ENCODE data around the gene PRUNE2. TPM values are rescaled to one million over a fixed set of nuclear protein-coding genes. Genes with fewer than 3 reads are reported as not detected.
A peak's percentile ranks its signal among the peaks of the same experiment; 100 is the strongest.
"Not testable (repeated sequence)": the region's sequence is repeated elsewhere in the genome, so short reads cannot be mapped to it uniquely, and the experiment has no call there.

The PRUNE2 gene
- total RNA-seq, 1 experiment from 2014 or later = 0.59 TPM

DNA sequence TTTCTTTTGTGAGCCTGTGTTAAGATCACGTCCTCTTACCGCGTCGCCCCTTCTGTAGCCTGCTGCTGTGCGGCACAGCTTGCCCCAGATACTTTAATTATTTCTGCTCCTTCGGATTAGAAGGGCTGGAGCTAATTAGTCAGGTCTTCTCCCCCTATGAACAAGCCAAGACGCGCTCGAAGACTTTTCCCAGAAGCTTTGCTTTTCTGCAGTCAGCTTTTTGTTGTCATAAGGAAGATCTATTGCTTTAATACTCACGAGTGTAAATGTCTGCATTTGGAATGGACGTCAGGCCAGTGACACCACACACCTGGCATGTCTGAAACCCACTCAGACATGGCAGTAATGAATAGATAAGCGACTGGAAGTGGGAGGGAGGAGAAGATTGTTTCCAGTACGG, 37.0 kb downstream of the PRUNE2 start:
- DNase-seq (ENCODE audit: low read depth) = no peak

DNA sequence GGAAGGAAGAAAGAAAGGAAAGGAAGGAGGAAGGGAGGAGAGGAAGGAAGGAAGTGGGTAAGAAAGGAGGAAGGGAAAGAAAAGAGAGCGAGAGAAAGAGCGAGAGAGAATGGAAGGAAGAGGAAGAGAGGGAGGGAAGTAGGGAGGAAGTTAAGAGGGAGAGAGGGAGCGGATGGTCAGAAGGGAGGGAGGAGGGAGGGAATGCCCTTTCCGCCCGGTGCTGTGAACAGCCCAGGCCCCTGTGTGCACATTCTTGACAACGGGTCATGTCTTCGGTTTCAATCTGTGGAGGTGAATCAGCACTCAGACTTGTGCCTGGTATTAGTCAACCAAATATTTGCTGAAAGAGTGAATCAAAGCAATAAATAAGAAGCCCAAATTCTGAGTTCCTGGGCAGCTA, 39.2 kb downstream of the PRUNE2 start:
- peak; percentile 92 for DNase-seq (ENCODE audit: low read depth)

DNA sequence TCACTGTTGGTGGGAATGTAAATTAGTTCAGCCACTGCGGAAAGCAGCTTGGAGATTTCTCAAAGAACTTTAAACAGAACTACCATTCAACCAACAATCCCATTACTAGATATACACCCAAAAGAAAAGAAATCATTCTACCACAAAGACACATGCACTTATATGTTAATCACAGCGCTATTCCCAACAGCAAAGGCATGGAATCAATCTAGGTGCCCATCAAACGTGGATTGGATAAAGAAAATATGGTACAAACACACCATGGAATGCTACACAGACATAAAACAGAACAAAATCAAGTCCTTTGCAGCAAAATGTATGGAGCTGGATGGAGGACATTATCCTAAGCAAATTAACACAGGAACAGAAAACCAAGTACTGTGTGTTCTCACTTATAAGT, 42.1 kb downstream of the PRUNE2 start:
- no peak for DNase-seq (ENCODE audit: low read depth)

DNA sequence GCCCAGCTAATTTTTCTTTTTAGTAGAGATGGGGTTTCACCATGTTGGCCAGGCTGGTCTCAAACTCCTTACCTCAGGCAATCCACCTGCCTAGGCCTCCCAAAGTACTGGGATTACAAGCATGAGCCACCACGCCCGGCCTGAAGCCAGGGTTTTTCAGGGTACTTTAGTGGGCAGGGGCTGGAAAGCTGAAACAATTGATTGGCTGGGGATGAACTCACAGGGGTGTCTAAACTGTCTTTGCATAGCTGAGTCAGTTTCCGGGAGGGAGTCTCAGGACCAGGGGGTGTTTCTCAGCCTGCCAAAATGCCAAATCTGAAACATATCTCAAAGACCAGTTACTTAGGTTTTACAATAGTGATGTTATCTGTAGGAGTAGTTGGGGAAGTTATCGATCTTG, 46.1 kb downstream of the PRUNE2 start:
- DNase-seq (ENCODE audit: low read depth) = peak; percentile 56

DNA sequence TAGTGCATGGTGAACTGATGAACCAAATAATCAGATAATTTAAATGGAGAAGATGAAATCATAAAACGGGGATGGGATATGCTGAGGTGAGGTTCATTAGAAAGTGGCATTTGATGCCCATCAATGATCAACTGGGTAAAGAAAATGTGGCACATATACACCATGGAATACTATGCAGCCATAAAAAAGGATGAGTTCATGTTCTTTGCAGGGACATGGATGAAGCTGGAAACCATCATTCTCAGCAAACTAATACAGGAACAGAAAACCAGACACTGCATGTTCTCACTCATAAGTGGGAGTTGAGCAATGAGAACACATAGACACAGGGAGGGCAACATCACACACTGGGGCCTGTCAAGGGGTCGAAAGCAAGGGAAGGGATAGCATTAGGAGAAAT, 47.7 kb downstream of the PRUNE2 start:
- DNase-seq (ENCODE audit: low read depth) = not testable (repeated sequence)

DNA sequence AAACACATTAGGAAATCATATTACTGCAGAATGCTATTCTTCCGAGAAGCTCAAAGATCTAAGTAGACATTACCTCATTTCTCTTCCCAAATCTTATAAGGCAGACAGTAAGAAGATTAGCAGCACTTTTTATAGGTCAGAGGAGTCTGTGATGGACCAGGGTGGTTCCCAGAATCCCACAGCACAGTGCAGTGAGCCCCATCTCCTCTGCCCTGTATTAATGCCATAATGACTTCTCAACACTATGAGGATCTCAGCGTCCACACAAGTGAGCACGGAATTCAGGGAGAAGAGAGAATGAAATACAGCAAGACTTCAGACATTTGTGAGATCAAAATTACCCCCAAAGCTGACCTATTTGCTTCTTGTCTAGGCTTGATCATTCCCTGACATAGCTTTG, 49.9 kb downstream of the PRUNE2 start:
- no peak for DNase-seq (ENCODE audit: low read depth)

DNA sequence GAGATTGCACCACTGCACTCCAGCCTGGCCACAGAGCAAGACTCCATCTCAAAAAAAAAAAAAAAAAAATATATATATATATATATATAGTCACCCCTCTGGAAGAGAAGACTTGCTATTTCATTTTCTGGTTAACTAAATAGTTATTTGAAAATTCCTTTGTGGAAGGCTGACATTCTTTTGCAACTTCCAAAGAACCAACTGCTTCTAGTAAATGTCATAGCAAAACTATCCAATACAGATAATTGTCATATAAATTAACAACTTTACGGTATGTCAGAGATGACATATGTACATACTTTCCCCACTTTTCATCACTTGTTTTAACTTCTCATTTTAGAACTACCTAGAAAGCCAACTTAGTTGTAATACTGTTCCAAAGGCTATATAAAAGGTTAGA, 50.9 kb downstream of the PRUNE2 start:
- no peak for DNase-seq (ENCODE audit: low read depth)

DNA sequence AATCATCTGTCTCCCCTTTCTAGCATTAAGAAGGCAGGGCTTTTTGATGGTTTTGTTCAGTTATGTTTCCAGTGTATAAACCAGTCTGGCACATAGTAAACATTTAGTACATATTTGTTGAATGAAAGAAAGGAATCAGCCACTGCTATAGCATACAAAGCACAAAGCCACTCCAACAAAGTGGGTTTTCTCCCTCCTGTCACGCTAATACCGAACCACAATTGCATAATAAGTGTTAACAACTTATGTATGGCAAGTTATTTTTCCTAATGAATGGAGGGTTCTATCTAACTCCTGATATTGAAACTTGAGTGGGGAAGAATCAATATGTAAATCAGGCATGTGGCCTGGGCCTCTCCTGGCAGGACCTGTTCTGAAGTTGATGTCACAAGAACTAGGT, 53.9 kb downstream of the PRUNE2 start:
- no peak for DNase-seq (ENCODE audit: low read depth)

DNA sequence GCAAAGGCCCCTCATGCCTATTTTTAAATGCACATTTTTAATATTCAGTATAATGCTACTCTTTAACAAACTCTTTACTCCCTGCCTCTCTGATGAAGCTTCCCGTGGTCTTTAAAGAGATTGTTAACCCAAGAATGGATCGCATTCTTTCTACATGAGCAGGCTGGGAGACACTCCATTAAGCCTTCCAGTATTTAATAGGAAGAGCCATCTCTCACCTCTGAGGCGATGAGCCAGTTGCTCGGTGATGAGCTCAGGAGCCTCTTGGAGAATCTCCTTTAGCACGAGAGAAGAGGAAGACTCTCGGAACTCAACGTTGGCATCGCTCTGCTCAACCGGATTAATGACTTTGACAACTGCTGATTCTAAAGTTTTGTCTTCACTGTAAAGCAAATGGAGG, 59.6 kb downstream of the PRUNE2 start:
- no peak for DNase-seq (ENCODE audit: low read depth)

DNA sequence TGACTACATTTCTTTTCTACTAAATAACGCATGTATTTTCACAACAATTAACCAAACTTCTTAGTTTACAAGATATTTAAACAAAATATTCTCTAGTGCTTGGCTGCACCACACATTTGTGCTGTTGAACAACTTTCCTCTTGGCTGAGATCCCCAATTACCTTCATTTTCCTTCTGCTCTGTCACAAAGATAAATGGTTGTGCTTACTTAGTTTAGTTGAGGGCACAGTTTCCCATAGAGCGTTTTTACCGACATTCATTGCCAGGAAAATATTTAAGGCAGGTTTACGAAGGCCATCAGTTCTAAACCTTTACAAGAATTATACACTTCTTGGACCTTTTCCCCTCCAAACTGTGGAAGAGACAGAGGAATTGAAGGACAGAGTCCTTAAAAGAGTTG, 60.7 kb downstream of the PRUNE2 start:
- no peak for DNase-seq (ENCODE audit: low read depth)

DNA sequence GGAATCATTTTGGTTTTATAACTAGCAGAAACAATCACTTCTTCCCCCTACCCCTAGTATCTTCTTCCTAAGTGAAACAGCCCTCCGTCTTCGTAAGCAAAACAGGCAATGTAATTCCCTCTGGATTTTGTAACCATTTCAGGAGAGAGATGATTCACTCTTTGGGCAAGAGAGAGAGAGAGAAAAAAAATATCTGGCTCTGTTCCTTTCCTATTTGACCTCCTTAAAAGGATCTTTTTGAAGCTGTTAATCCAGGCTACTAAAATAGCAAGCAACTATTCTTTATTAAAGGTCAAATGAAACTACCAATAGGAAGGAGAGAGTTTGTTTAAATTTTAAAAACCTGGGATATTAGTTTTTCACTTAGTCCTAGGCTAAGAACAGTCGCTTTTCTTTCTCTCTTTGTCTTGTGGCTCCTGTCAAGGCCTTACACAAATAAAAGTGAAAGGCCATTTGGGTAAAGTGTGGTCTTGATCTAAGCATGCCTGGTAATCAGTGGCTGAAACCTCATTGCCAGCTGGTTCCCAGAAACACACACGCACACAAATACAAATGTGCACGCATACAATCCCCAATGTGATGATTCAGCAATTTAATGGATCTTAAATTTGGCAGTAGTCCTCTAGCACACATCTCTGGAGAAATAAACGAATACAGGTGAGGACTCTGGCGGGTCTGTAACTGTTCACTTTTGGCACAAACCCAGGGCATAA, 70.2 kb downstream of the PRUNE2 start:
- DNase-seq (ENCODE audit: low read depth) = peak; percentile 66

DNA sequence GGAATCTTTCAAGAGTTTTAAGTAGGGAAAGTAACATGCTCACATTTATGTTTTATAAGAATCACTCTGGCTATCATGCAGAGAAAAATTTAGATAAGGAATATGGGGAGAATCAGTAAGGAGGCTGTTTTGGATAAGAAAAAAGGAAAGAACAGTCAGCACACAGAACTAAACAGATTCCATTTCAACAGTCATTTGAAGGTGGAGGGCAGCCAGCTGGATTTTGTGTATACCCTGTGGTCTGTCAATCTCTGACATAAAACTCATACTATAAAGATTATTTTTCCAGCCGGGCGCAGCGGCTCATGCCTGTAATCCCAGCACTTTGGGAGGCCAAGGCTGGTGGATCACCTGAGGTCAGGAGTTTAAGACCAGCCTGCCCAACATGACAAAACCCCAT, 77.5 kb downstream of the PRUNE2 start:
- DNase-seq (ENCODE audit: low read depth) = no peak

DNA sequence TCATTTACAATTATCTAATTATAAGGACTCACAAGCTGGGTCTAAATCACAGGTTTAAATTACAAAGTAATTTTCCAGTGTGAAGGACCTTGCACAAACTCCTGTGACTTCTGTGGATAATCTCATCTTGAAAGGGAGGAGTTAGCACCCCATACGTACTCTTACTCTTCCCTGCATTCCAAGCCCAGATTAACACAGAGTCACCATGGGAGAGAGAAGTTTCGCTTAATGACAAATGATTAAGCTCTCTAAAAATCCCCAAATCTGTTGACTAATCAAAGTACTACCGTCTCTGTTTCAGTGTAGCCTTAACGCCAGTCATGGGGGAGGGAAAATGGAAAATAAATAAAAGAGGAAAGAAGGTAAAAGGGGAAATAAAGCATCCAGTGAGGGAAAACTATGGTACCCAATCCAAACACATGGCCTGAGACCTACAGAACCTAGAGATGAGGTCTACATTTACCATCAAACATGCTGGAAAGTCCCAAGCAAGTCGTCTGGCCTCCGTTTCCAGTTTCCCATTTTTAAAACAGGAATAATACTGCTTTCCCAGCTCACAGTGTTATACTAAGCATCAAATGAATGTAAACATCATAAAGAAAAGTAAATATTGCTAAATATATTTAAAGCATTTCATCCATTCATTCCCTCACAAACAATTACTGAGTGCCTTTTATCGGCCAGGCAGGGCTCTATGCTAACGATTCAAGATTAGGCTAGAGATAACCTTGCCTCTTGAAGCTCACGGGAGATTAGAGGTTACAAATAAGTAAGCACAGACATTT, 78.4 kb downstream of the PRUNE2 start:
- no peak for DNase-seq (ENCODE audit: low read depth)

DNA sequence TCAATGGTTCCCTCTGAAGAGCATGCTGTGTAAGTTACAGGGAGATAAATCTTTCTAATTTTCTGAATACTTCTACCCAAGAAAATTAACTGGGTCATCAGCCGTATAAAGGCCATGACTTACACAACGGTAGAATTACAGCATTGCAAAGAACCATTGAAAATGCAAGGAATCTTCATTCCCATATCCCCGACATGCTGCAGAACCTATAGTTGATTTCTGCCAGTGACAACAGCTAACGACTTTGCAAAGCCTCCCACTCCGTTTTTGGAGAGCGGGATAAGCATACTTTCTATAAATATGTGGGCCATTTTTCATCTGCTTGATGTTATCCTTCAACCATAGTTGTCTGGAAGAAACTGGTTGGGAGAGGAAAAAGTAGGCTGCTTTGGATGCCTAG, 85.5 kb downstream of the PRUNE2 start:
- DNase-seq (ENCODE audit: low read depth) = no peak

DNA sequence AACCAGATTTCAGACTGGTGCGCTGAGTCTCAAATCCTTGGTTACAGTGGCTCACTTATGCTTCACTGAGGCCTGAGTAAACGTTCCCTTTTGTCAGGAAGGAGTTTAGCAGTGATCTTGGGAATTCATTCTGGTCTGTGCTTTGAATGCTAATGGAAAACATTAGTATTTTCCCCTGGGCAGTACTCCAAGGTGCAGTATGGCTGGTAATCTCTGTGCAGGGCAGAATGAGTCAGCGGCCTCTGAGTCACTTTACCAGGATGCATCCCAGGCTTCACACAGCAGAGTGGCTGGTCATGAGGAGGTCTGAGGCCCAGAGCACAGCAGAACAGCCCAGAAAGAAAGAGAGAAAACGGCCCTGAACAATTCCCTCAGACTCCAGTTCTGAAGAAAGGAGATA, 87.6 kb downstream of the PRUNE2 start:
- peak; percentile 97 for DNase-seq (ENCODE audit: low read depth)

DNA sequence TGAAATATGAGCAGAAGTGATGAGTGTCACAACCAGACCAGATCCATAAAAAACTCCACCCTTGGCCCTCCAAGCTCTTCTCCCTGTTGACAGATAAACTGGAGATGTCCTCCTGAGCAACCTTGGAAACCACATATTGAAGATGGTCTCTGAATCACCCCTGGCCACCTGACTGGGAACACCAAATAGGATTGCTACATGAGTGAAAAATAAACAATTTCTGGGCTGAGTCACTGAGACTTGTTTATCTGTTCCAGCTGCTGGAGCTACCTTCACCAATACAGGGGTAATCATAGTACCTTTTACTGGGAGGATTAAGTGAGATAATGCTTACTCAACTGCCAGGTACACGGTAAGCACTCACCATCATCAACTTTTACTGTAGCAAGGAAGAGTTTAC, 88.4 kb downstream of the PRUNE2 start:
- DNase-seq (ENCODE audit: low read depth) = peak; percentile 53

DNA sequence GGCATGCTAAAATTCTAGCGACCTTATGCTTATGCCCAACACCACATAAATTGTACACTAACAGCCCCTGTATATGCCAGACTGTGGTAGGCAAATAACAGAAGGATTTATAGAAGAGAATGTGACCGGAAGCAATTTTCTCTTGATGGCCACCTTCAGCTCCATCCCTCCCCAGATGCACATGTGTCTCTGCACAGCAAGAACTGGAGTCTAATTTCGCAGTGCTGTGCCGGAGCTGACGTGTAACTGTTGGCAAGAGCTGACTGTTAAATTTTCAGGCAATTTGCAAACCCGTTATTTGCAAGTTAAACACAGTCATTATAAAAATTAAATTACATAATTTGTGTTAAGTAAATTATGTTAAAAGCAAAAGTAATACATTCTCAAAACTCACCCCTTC, 93.3 kb downstream of the PRUNE2 start:
- DNase-seq (ENCODE audit: low read depth) = no peak

DNA sequence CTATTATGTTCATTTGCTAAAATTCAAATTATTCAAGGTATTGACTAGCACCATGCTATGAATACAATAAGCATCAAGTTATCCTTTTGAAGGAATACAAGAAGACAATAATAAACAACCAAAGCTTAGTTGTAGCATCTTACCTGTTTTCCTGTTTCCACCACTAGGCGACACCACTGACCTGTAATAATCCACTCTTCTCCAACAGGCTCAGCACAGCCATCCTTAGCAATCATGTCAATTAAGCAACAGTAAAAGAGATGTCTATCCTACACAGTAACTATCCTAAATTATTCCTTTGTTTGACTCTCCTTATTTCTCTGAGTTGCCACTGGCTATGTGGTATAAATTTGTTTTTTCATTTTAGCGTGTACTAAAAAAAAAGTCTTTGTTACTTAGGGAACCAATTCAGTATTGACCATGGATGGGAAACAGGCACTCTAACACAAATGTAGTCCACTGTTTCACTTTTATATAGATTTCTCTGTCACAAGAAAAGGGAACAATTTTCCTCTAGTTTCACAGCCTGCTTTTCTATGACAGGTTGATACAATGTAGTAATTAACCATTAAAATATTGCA, 95.4 kb downstream of the PRUNE2 start:
- peak; percentile 36 for DNase-seq (ENCODE audit: low read depth)

DNA sequence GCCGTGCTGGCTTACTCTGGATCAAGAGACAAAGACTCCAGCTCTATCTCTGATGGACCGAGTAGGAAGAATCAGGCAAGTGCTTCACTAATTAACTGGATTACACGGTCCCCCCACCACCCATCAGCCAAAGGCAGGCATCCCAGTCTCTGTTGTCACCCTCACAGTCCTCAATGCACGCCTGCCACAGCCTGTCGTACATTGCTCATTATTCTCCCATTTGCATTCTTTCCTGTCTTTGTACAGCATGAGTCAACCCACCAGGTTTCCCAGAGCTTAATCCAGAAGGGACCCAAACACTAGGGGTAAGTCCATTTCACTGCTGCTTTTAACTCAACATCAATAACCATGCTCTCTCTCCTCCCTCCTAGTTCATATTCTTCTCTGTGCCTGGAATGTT, 97.3 kb downstream of the PRUNE2 start:
- DNase-seq (ENCODE audit: low read depth) = no peak

DNA sequence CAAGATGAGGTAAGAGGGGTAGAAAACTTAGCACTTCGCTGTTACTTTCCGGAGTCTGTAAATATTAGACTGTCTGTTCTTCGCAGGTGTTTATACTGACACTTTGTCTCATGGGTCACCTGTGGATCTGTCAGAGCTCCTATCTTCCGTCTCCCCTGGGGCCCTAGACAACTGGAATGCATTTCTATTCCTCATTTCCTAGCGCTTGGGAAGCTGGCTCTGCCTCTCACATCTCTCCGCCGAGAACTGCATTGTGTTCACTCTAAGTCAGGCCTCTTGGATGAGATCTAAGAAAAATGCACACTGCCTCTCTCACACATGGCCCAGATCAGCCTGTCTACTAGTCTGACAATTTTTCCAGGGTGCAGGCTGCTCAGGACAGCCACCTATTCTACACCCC, 102.2 kb downstream of the PRUNE2 start:
- DNase-seq (ENCODE audit: low read depth) = no peak

DNA sequence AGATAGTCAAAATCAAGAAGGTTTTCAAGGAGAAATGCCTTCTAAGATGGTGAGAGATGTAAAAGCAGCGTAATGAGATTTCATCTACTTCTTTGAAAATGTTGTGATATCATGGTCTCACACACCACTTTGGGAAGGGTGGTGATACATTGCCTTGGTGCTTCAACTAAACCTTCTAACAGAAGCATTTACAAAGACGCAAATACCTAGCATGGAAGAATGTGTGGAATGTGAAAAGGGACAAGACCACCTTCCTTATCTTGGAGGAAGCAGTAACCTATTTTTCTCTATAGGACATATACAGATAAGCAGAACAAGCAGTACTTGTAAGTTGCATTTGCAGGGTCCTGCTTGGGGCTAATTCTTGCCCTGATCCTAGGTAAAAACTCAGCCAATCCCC, 102.8 kb downstream of the PRUNE2 start:
- no peak for DNase-seq (ENCODE audit: low read depth)

DNA sequence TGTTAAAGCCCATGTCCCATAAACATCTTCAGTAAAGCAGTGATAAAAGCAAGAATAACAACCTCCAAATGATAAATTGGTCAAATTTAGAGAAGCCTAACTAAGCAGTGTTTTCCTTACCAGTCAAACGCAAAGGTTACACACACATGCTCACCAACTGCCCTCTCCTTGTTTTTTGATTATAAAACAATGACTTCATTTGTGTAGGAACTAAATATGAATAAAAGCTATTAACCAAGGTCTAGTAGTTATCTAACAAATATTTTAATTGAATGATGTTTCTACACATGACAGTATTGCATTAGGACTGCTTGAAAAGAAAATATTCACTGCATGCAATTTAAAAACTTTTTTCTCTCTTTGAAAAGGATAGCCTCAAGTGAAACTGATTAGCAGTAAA, 105.0 kb downstream of the PRUNE2 start:
- DNase-seq (ENCODE audit: low read depth) = no peak

DNA sequence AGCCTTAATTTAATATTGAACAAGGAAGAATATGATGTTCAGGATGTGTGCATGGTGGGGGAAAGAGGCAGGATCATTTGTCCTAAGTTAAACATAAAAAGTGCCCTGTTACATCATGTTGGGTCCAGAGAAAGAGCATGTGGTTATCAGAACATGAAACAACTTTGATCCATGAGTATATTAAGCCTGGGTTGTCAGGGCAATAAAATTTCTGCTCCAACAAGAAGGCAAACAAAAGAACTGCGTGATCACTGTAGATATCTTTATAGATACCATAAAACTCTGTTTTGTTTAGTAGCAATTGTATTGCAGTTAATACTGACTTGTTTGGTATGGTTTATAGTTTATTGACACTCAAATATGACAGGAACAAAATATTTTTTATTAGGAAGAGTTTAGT, 106.4 kb downstream of the PRUNE2 start:
- no peak for DNase-seq (ENCODE audit: low read depth)
